Left ventricle myocardium inferior (tissue), 1 donor: ENCODE data around the gene PDGFB. TPM values are rescaled to one million over a fixed set of nuclear protein-coding genes. Genes with fewer than 3 reads are reported as not detected.

ENCODE experiments used
- DNase-seq: peaks from one replicate; pipeline ENCODE4 v3.0.0-alpha.2; 2020
- H3K27ac ChIP-seq: fragments of 200-600 bp; replicated peaks from 2 replicates; pipeline ENCODE4 v1.8.0; 2021
- H3K27me3 ChIP-seq: fragments of 200-600 bp; 2 replicates; pipeline ENCODE4 v1.8.0; 2021; ENCODE audit warnings: low read depth
- H3K36me3 ChIP-seq: fragments of 200-600 bp; 2 replicates; pipeline ENCODE4 v1.8.0; 2021
- H3K4me1 ChIP-seq: fragments of 200-600 bp; 2 replicates; pipeline ENCODE4 v1.8.0; 2021
- H3K4me3 ChIP-seq: fragments of 200-600 bp; 2 replicates; pipeline ENCODE4 v1.8.0; 2021; ENCODE audit warnings: mild to moderate bottlenecking, moderate library complexity
- H3K9me3 ChIP-seq: fragments of 200-600 bp; replicated peaks from 2 replicates; pipeline ENCODE4 v1.8.0; 2021
- CTCF ChIP-seq: fragments of 200-600 bp; IDR thresholded peaks from 2 replicates; pipeline ENCODE4 v1.8.0; 2021; ENCODE audit warnings: antibody characterized with exemption, mild to moderate bottlenecking, borderline replicate concordance
- intact Hi-C: fragments of 100-400 bp; cut with micrococcal nuclease; formaldehyde crosslinking; loops from one replicate; pipeline ENCODE4 v1.11.0; 2022
- total RNA-seq: library from RNA; stranded (reverse); fragmentation: NEBNext Ultra II Directional; extraction: Animal tissue kit (Norgen Biotek cat#: 25700); gene quantifications from one replicate; pipeline ENCODE4 v1.2.1, GENCODE V29; 2021
- donor health status: DM: no; HTN: yes; CAD: no; lungs with severe emphysema.

PDGFB gene
- total RNA-seq, 1 donor from 2014 or later: 17.2 TPM

GRCh38 chr22:39236321-39237317 lies 8.2 kb downstream of the PDGFB start:
- H3K9me3 ChIP-seq: no peaks in the 10 kb centered on the region
- TF ChIP-seq CTCF: no peak
- intact Hi-C loops: loop anchor here (10.0 kb wide), 2 partner anchors 62 to 68 kb away; no protein-coding TSS in a partner anchor
- no peaks in the 10 kb centered on the region for H3K27me3 ChIP-seq
- peak; percentile 69 for DNase-seq
- H3K4me3 ChIP-seq: peak overlapping the region; percentile 82
- H3K36me3 ChIP-seq: peaks cover 6% of the 10 kb centered on the region
- H3K4me1 ChIP-seq: peaks cover 100% of the 10 kb centered on the region
- peak overlapping the region; percentile 97 for H3K27ac ChIP-seq

- H3K9me3 ChIP-seq: no peaks in the 10 kb centered on the region
- no peaks in the 10 kb centered on the region for H3K27me3 ChIP-seq
- peaks cover 100% of the 10 kb centered on the region for H3K4me1 ChIP-seq
- H3K4me3 ChIP-seq: peak overlapping the region; percentile 82
- H3K36me3 ChIP-seq: peaks cover 19% of the 10 kb centered on the region
- intact Hi-C loops: loop anchor here (10.0 kb wide), 2 partner anchors 60 to 70 kb away; no protein-coding TSS in a partner anchor
- H3K27ac ChIP-seq: peak overlapping the region; percentile 97
- TF ChIP-seq CTCF: no peak
- DNase-seq: peak; percentile 83
These were observed 9.7 kb downstream of the PDGFB start for GRCh38 chr22:39234867-39235687.

DNA sequence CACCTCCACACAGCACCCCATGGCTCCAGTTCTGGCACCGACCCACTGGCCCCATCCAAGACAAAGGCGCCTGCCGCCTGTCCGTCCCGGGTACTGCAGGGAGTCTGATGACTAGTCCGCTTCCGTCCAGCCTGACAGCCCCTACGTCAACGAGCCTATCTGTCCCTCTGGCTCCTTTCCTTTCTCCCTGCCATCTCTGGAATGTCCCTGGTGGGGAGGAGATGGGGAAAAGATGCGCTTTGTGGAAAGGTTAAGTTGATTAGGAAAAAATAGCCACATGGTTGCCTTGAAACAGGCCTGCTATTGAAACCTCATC lies 10.4 kb downstream of the PDGFB start:
- TF ChIP-seq CTCF: peak; percentile 59
- no peaks in the 10 kb centered on the region for H3K27me3 ChIP-seq
- intact Hi-C loops: loop anchor here (10.0 kb wide), 2 partner anchors 60 to 70 kb away; no protein-coding TSS in a partner anchor
- H3K9me3 ChIP-seq: no peaks in the 10 kb centered on the region
- H3K4me1 ChIP-seq: peaks cover 96% of the 10 kb centered on the region
- H3K4me3 ChIP-seq: peak overlapping the region; percentile 82
- peaks cover 25% of the 10 kb centered on the region for H3K36me3 ChIP-seq
- H3K27ac ChIP-seq: peak overlapping the region; percentile 97
- DNase-seq: peak; percentile 74

DNA sequence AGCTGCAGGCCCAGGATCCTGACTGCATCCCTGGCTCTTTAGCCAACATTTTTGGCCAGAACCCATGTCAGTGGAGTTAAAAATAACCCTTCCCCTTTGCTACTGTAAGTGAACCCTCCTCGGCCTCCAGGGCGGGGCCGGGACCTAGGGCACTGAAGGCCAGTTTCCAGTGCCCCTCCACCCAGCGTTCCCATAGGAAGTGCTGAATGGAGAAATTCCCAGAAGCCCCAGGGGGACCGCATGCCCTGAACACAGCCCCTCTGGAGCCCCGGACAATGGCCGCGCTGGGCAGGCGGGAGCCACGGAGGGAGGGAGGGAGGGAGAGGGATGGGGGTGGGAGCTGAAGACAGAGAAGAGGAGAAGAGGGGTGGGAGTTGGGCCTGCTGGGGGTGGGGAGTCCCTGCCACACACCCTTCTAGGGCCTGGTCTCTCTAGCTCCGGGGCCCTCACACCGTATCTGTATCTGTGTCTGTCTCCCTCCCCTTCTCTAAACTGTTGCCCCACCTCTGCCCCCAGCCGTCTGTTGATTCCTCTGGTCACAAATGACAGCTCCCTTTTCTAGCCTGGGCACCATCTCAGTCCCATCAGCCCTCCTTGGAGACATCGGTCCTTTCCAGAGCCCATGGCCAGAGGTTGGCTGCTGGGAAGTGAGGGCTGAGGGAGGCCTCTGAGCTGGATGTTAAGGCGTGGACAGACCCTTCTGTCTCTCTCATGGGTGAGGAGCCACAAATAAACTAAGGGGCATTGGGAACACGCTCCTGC lies 10.9 kb downstream of the PDGFB start:
- Histone ChIP-seq H3K36me3 (peaks cover 30% of the 10 kb centered on the region), H3K4me3 (peak overlapping the region; percentile 82), H3K27ac (peak overlapping the region; percentile 97), H3K4me1 (peaks cover 91% of the 10 kb centered on the region), H3K9me3 (no peaks in the 10 kb centered on the region), H3K27me3 (no peaks in the 10 kb centered on the region)
- DNase-seq: peak; percentile 72
- intact Hi-C loops: loop anchor here (10.0 kb wide), 2 partner anchors 59 to 71 kb away; no protein-coding TSS in a partner anchor
- no peak for TF ChIP-seq CTCF
